Trophoblast cell (in vitro differentiated cells and primary cell): ENCODE data around the gene FKBP14.

Experiments
- DNase-seq, 2 donors: peaks; one replicate each; pipeline ENCODE4 v3.0.0-alpha.2; 2016
- H2AFZ ChIP-seq: 2 replicates; pipeline ENCODE4 v1.6.1; 2013; ENCODE audit warnings: low read length, moderate library complexity, mild to moderate bottlenecking; ENCODE audit not compliant: insufficient read depth, poor library complexity
- H2AK5ac ChIP-seq: 2 replicates; pipeline ENCODE4 v1.6.1; 2013; ENCODE audit warnings: mild to moderate bottlenecking, low read length
- H2BK120ac ChIP-seq: 2 replicates; pipeline ENCODE4 v1.6.1; 2013; ENCODE audit warnings: low read length, mild to moderate bottlenecking, moderate library complexity; ENCODE audit not compliant: insufficient read depth, poor library complexity
- H2BK12ac ChIP-seq: 2 replicates; pipeline ENCODE4 v1.6.1; 2013; ENCODE audit warnings: mild to moderate bottlenecking, low read length, moderate library complexity
- H2BK5ac ChIP-seq: 2 replicates; pipeline ENCODE4 v1.6.1; 2013; ENCODE audit warnings: low read length, low read depth, moderate library complexity, mild to moderate bottlenecking; ENCODE audit not compliant: poor library complexity
- H3K14ac ChIP-seq: 2 replicates; pipeline ENCODE4 v1.6.1; 2013; ENCODE audit warnings: mild to moderate bottlenecking, low read length
- H3K18ac ChIP-seq: 2 replicates; pipeline ENCODE4 v1.6.1; 2013; ENCODE audit warnings: mild to moderate bottlenecking, low read length
- H3K23ac ChIP-seq: 2 replicates; pipeline ENCODE4 v1.6.1; 2013; ENCODE audit warnings: low read length
- H3K27ac ChIP-seq: 2 replicates; pipeline ENCODE4 v1.5.1; 2013; ENCODE audit warnings: low read depth, mild to moderate bottlenecking, inconsistent platforms, low read length, moderate library complexity
- H3K27me3 ChIP-seq: 2 replicates; pipeline ENCODE4 v1.6.1; 2013; ENCODE audit warnings: inconsistent platforms, mild to moderate bottlenecking, low read length, moderate library complexity; ENCODE audit not compliant: insufficient read depth
- H3K36me3 ChIP-seq, 2 experiments: 1 replicate in 1 of 2; 2 replicates in 1 of 2; pipeline ENCODE4 v1.6.1; 2013; ENCODE audit warnings: low read length in 2 of 2, mild to moderate bottlenecking in 2 of 2, moderate library complexity in 1 of 2; ENCODE audit not compliant: insufficient read depth in 2 of 2, control insufficient read depth in 1 of 2
- H3K4ac ChIP-seq: 2 replicates; pipeline ENCODE4 v1.6.1; 2013; ENCODE audit warnings: low read depth, mild to moderate bottlenecking, low read length, moderate library complexity
- H3K4me1 ChIP-seq, 2 experiments: 1 replicate in 1 of 2; 2 replicates in 1 of 2; pipeline ENCODE4 v1.6.1; 2013; ENCODE audit warnings: low read length in 2 of 2, mild to moderate bottlenecking in 2 of 2, moderate library complexity in 1 of 2; ENCODE audit not compliant: insufficient read depth in 2 of 2, control insufficient read depth in 1 of 2
- H3K4me2 ChIP-seq: 2 replicates; pipeline ENCODE4 v1.6.1; 2013; ENCODE audit warnings: inconsistent platforms, mild to moderate bottlenecking, low read length, moderate library complexity
- H3K4me3 ChIP-seq: 2 replicates; pipeline ENCODE4 v1.5.1; 2013; ENCODE audit warnings: mild to moderate bottlenecking, low read depth, low read length, inconsistent platforms
- H3K79me1 ChIP-seq: one replicate; pipeline ENCODE4 v1.6.1; 2013; ENCODE audit warnings: low read length
- H3K79me2 ChIP-seq: 2 replicates; pipeline ENCODE4 v1.6.1; 2013; ENCODE audit warnings: low read length, mild to moderate bottlenecking; ENCODE audit not compliant: control insufficient read depth, insufficient read depth, poor library complexity
- H3K9ac ChIP-seq: 2 replicates; pipeline ENCODE4 v1.6.1; 2013; ENCODE audit warnings: mild to moderate bottlenecking, low read length
- H3K9me3 ChIP-seq: 2 replicates; pipeline ENCODE4 v1.6.1; 2013; ENCODE audit warnings: low read depth, mild to moderate bottlenecking, control low read depth, inconsistent platforms, low read length; ENCODE audit not compliant: insufficient read depth
- H4K12ac ChIP-seq: 2 replicates; pipeline ENCODE4 v1.6.1; 2013; ENCODE audit warnings: low read depth, mild to moderate bottlenecking, low read length, moderate library complexity
- H4K8ac ChIP-seq: 2 replicates; pipeline ENCODE4 v1.6.1; 2013; ENCODE audit warnings: low read depth, mild to moderate bottlenecking, low read length, moderate library complexity
- H4K91ac ChIP-seq: one replicate; pipeline ENCODE4 v1.6.1; 2013; ENCODE audit warnings: low read depth, mild to moderate bottlenecking, low read length, moderate library complexity
- WGBS: extraction: QIAGEN DNeasy Blood & Tissue Kit; methylation state at CpG from one replicate; pipeline ENCODE4 v1.1.7; 2013; ENCODE audit warnings: missing lambda C conversion rate; ENCODE audit not compliant: insufficient read length, insufficient coverage; ENCODE audit errors: extremely low coverage; 5-methylcytosine and 5-hydroxymethylcytosine counted together

FKBP14 gene

GRCh38 chr7:29974286-29974685 lies 52.2 kb downstream of the FKBP14 start:
- H3K14ac ChIP-seq, result no peak overlapping the region
- H4K12ac ChIP-seq, result no peak overlapping the region
- no peak overlapping the region for H4K8ac ChIP-seq
- DNase-seq, result no peak
- H2AFZ ChIP-seq, result no peak overlapping the region
- no peak overlapping the region for H2BK5ac ChIP-seq
- H3K23ac ChIP-seq, result no peak overlapping the region
- H2AK5ac ChIP-seq, result no peak overlapping the region
- H3K4ac ChIP-seq, result no peak overlapping the region
- no peak overlapping the region for H2BK12ac ChIP-seq
- no peak overlapping the region for H3K9ac ChIP-seq
- peaks cover 0 to 2% of the 10 kb centered on the region in 2 experiments for H3K4me1 ChIP-seq
- no peaks in the 10 kb centered on the region for H3K79me2 ChIP-seq
- no peak overlapping the region for H4K91ac ChIP-seq
- no peak overlapping the region for H3K27ac ChIP-seq
- H3K18ac ChIP-seq, result no peak overlapping the region
- no peaks in the 10 kb centered on the region for H3K36me3 ChIP-seq
- no peak overlapping the region for H2BK120ac ChIP-seq
- no CpG with 5 or more reads among the region's 3 CpGs for WGBS
- no peak overlapping the region for H3K4me2 ChIP-seq
- H3K4me3 ChIP-seq, result no peak overlapping the region
- no peaks in the 10 kb centered on the region for H3K27me3 ChIP-seq
- H3K79me1 ChIP-seq, result no peaks in the 10 kb centered on the region
- H3K9me3 ChIP-seq, result no peaks in the 10 kb centered on the region

- Histone ChIP-seq H3K23ac (no peak overlapping the region), H3K9me3 (no peaks in the 10 kb centered on the region), H3K79me1 (no peaks in the 10 kb centered on the region), H4K91ac (no peak overlapping the region), H4K12ac (no peak overlapping the region), H3K27ac (no peak overlapping the region), H2BK12ac (no peak overlapping the region), H2AK5ac (no peak overlapping the region), H3K79me2 (no peaks in the 10 kb centered on the region), H2BK5ac (no peak overlapping the region), H3K4me3 (no peak overlapping the region), H2AFZ (no peak overlapping the region), H3K36me3 (no peaks in the 10 kb centered on the region), H2BK120ac (no peak overlapping the region), H4K8ac (no peak overlapping the region), H3K27me3 (no peaks in the 10 kb centered on the region), H3K4me2 (no peak overlapping the region), H3K9ac (no peak overlapping the region), H3K18ac (no peak overlapping the region), H3K4ac (no peak overlapping the region), H3K4me1 (peaks cover 0 to 2% of the 10 kb centered on the region in 2 experiments), H3K14ac (no peak overlapping the region)
- DNase-seq, result no peak
- no CpG with 5 or more reads among the region's 1 CpG for WGBS
Measured at GRCh38 chr7:29972315-29972669, 54.2 kb downstream of the FKBP14 start.

GRCh38 chr7:29971566-29972314 lies 54.8 kb downstream of the FKBP14 start:
- H2AFZ ChIP-seq, result no peak overlapping the region
- H3K14ac ChIP-seq, result no peak overlapping the region
- H3K4me1 ChIP-seq, result peaks cover 0 to 2% of the 10 kb centered on the region in 2 experiments
- no peak overlapping the region for H4K12ac ChIP-seq
- no peak overlapping the region for H3K18ac ChIP-seq
- no peak overlapping the region for H2BK5ac ChIP-seq
- H3K79me2 ChIP-seq, result no peaks in the 10 kb centered on the region
- H3K27me3 ChIP-seq, result no peaks in the 10 kb centered on the region
- no peak overlapping the region for H2BK12ac ChIP-seq
- H3K9ac ChIP-seq, result no peak overlapping the region
- H3K79me1 ChIP-seq, result no peaks in the 10 kb centered on the region
- H4K91ac ChIP-seq, result no peak overlapping the region
- no peak overlapping the region for H2BK120ac ChIP-seq
- whole genome bisulfite sequencing, result no CpG with 5 or more reads among the region's 5 CpGs
- H3K4ac ChIP-seq, result no peak overlapping the region
- H3K4me2 ChIP-seq, result no peak overlapping the region
- no peaks in the 10 kb centered on the region for H3K9me3 ChIP-seq
- no peak overlapping the region for H2AK5ac ChIP-seq
- no peak for DNase-seq
- H3K36me3 ChIP-seq, result no peaks in the 10 kb centered on the region
- H3K27ac ChIP-seq, result no peak overlapping the region
- no peak overlapping the region for H3K4me3 ChIP-seq
- no peak overlapping the region for H3K23ac ChIP-seq
- no peak overlapping the region for H4K8ac ChIP-seq

DNA sequence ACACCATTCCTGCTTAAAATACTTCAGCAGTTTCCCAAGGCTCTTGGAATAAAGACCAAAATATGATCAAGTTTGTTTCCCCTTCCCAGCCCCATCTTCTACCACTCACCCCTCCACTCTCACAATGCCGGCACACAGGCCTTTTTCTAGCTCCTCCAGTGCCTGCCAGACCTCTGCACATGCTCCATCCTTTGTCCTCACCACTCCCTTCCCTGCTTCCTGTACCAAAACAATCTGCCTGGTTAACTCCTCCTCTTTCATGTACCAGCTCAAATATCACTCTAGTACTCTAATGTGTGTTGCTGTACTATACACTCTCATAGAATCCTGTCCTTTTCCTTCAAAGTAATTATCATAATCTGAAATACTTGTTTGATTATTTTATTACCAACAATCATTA lies 56.3 kb downstream of the FKBP14 start:
- H4K12ac ChIP-seq, result no peak overlapping the region
- no CpG with 5 or more reads among the region's 1 CpG for WGBS

More for the DNA sequence above, 56.3 kb downstream of the FKBP14 start:
- Histone ChIP-seq H3K4ac (no peak overlapping the region), H3K14ac (no peak overlapping the region), H3K36me3 (no peaks in the 10 kb centered on the region), H3K27me3 (no peaks in the 10 kb centered on the region), H3K9me3 (no peaks in the 10 kb centered on the region), H2BK120ac (no peak overlapping the region), H2BK5ac (no peak overlapping the region), H3K4me1 (peaks cover 0 to 2% of the 10 kb centered on the region in 2 experiments), H3K27ac (no peak overlapping the region), H4K91ac (no peak overlapping the region), H3K79me2 (no peaks in the 10 kb centered on the region), H3K23ac (no peak overlapping the region), H3K79me1 (no peaks in the 10 kb centered on the region), H2AFZ (no peak overlapping the region), H3K4me3 (no peak overlapping the region), H3K4me2 (no peak overlapping the region), H3K9ac (no peak overlapping the region), H2AK5ac (no peak overlapping the region), H3K18ac (no peak overlapping the region), H4K8ac (no peak overlapping the region), H2BK12ac (no peak overlapping the region)
- DNase-seq, result no peak
